Activated gamma-delta T cell treated with anti-CD3 and anti-CD28 coated beads, Interleukin-2, amount 50 U/mL, for 16 hours (primary cell): ENCODE data around the gene DVL1.

Source experiments
- DNase-seq: peaks from one replicate; pipeline ENCODE4 v3.0.0-alpha.2; 2020; ENCODE audit warnings: low read depth

Gene DVL1

GRCh38 chr1:1340185-1340584 is 9.0 kb downstream of the DVL1 start:
- DNase-seq: no peak

- no peak for DNase-seq
These were observed 10.9 kb downstream of the DVL1 start for GRCh38 chr1:1338278-1338677.

- no peak for DNase-seq
These were observed 11.4 kb downstream of the DVL1 start for GRCh38 chr1:1337793-1338147.

- no peak for DNase-seq
These were observed 12.1 kb downstream of the DVL1 start for GRCh38 chr1:1336931-1337792.

GRCh38 chr1:1336446-1336845 is 12.8 kb downstream of the DVL1 start:
- DNase-seq: no peak

- DNase-seq: no peak
These were observed 13.4 kb downstream of the DVL1 start for GRCh38 chr1:1335792-1336248.

GRCh38 chr1:1335283-1335682 is 13.9 kb downstream of the DVL1 start:
- no peak for DNase-seq

- DNase-seq: no peak
These were observed 14.4 kb downstream of the DVL1 start for GRCh38 chr1:1334835-1335234.

GRCh38 chr1:1333551-1334241 is 15.5 kb downstream of the DVL1 start:
- no peak for DNase-seq

GRCh38 chr1:1332774-1333480 is 16.3 kb downstream of the DVL1 start:
- no peak for DNase-seq

GRCh38 chr1:1332031-1332755 is 17.0 kb downstream of the DVL1 start:
- no peak for DNase-seq

- no peak for DNase-seq
These were observed 17.9 kb downstream of the DVL1 start, which contains the start of gene TAS1R3 for GRCh38 chr1:1331068-1331965. TAS1R3 (plus strand) TSS chr1:1331280; CDS start chr1:1331346, 66 bp downstream.

- DNase-seq: no peak
These were observed 18.7 kb downstream of the DVL1 start for GRCh38 chr1:1330366-1331067.

- DNase-seq: no peak
These were observed 19.7 kb downstream of the DVL1 start for GRCh38 chr1:1329304-1330210.

- DNase-seq: no peak
These were observed 21.0 kb downstream of the DVL1 start for GRCh38 chr1:1328254-1328653.

GRCh38 chr1:1327291-1327690 is 21.9 kb downstream of the DVL1 start:
- no peak for DNase-seq

GRCh38 chr1:1326075-1326605 is 23.1 kb downstream of the DVL1 start:
- no peak for DNase-seq

GRCh38 chr1:1325288-1326074 is 23.7 kb downstream of the DVL1 start:
- DNase-seq: no peak
